NT2/D1 (cell line): ENCODE results near the gene WWC1.

Experiments
- DNase-seq: peaks from one replicate; pipeline ENCODE4 v3.0.0-alpha.2; 2011; ENCODE audit warnings: low read depth, low spot score
- H3K27me3 ChIP-seq: 2 replicates; pipeline ENCODE4 v1.6.0; 2011; ENCODE audit warnings: mild to moderate bottlenecking; ENCODE audit not compliant: insufficient read length, insufficient read depth
- H3K36me3 ChIP-seq: 2 replicates; pipeline ENCODE4 v1.6.1; 2011; ENCODE audit warnings: mild to moderate bottlenecking, low read length, mixed read lengths; ENCODE audit not compliant: insufficient read depth, insufficient read length
- H3K4me1 ChIP-seq: 2 replicates; pipeline ENCODE4 v1.5.1; 2011; ENCODE audit not compliant: insufficient read depth, insufficient read length
- H3K4me3 ChIP-seq: 2 replicates; pipeline ENCODE4 v1.5.1; 2011; ENCODE audit warnings: low read depth; ENCODE audit not compliant: insufficient read length
- H3K9ac ChIP-seq: 2 replicates; pipeline ENCODE4 v1.6.0; 2011; ENCODE audit warnings: low read depth; ENCODE audit not compliant: insufficient read length
- H3K9me3 ChIP-seq: 2 replicates; pipeline ENCODE4 v1.5.1; 2011; ENCODE audit warnings: mild to moderate bottlenecking, low read length; ENCODE audit not compliant: insufficient read depth
- SUZ12 ChIP-seq: IDR thresholded peaks from 2 replicates; pipeline ENCODE4 v1.6.1; 2011; ENCODE audit not compliant: insufficient read length, insufficient read depth; ENCODE audit errors: extremely low read depth
- YY1 ChIP-seq: IDR thresholded peaks from 2 replicates; pipeline ENCODE4 v1.6.1; 2011; ENCODE audit not compliant: insufficient read length, insufficient read depth
- ZNF274 ChIP-seq: IDR thresholded peaks from 2 replicates; pipeline ENCODE4 v1.6.1; 2011; ENCODE audit warnings: mild to moderate bottlenecking, low read depth, low read length

The WWC1 gene

DNA sequence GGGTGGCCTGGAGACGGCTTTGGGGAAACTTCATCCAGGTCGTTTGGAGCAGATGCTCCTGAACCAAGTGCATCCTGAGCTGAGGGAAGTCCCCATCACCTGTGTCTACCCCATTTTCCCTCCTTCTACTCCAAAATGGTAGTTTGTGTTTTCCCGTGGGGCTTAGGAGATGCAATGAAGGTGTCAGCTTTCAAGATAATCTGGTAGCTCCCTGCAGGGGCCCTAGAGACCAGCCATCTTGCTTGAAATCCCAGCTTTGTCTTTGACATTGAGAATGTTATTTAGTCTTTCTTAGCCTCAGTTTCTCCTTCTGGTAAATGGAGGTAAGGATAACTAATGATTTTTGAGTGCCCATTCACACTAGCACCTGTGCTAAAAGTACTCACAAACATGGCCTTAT is 77.4 kb downstream of the WWC1 start:
- TF ChIP-seq YY1, result no peak
- no peak for TF ChIP-seq ZNF274
- TF ChIP-seq SUZ12, result no peak
- H3K4me1 ChIP-seq, result peaks cover 13% of the 10 kb centered on the region
- DNase-seq, result no peak
- H3K27me3 ChIP-seq, result no peaks in the 10 kb centered on the region
- no peak overlapping the region for H3K4me3 ChIP-seq
- H3K36me3 ChIP-seq, result peaks cover 24% of the 10 kb centered on the region
- no peak overlapping the region for H3K9ac ChIP-seq
- no peaks in the 10 kb centered on the region for H3K9me3 ChIP-seq

DNA sequence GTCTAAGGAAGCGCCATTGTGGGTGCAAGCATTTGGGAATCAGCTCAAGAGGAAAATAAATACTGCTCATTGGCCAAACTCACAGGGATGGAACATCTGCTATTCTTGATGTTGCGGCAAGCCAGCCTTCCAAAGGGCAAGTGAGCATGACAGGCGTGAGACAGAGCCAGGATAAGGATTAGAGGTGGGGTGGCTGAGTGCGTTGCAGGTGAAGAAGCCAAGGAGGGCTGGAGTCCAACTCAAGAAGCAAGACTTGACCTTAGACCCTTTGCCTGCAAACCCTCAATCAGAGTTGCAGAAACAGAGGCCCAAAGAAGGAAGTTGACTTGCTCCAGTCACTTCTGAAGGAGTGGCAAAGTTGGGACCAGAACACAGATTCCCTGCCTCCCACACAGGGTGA is 79.4 kb downstream of the WWC1 start:
- no peak overlapping the region for H3K9ac ChIP-seq
- H3K36me3 ChIP-seq, result peaks cover 27% of the 10 kb centered on the region
- peaks cover 3% of the 10 kb centered on the region for H3K4me1 ChIP-seq
- H3K9me3 ChIP-seq, result no peaks in the 10 kb centered on the region
- no peak for TF ChIP-seq YY1
- no peak for TF ChIP-seq ZNF274
- no peak for TF ChIP-seq SUZ12
- no peak for DNase-seq
- no peaks in the 10 kb centered on the region for H3K27me3 ChIP-seq
- H3K4me3 ChIP-seq, result no peak overlapping the region

DNA sequence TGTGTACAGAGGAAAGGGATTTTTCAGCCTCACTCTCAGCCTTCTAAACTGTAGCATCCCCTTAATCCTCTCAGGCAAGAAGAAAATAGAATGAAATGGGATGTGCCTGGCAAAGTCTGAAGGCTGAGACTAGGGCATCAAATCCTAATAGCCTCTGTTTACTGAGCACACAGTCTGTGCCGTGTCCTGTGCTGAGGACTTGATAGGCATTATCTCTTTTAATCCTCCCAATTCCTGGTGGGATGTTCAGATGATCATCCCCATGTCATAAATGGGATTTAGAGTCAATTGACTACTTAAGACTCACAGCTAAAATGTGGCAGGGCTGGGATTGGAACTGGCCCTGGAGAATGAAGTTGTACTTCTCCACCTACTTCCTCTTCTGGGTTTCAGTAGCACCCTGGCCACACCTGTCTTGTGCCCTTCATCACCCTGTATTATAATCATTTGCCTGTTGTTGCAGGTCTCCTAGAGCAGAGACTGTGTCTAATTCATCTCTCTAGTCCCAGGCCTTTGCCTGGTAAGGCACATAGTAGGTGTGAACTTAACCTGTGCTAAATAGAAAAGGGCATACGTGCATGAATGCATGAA is 81.0 kb downstream of the WWC1 start:
- Histone ChIP-seq H3K9ac (no peak overlapping the region), H3K4me3 (no peak overlapping the region), H3K4me1 (peaks cover 2% of the 10 kb centered on the region), H3K27me3 (no peaks in the 10 kb centered on the region), H3K36me3 (peaks cover 27% of the 10 kb centered on the region), H3K9me3 (no peaks in the 10 kb centered on the region)
- TF ChIP-seq SUZ12, result no peak
- TF ChIP-seq YY1, result no peak
- TF ChIP-seq ZNF274, result no peak
- DNase-seq, result no peak

DNA sequence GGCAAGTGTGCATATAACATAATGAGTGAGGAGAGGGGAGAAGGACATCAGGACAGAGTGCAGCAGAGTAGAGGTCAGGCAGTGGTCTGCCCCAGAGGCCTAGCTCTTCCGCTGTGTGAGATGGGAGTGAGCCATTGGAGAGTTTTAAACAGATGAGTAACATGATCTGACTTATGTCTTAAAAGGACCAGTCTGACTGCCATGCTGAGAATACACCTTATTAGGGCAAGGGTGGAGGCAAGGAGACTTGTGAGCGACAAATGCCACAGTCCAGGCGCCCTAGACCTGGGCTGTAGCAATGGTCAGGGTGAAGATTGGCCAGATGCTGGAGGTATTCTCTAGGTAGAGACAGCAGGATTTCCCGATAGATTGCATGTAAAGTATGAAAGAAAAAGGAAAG is 83.1 kb downstream of the WWC1 start:
- H3K36me3 ChIP-seq, result peaks cover 15% of the 10 kb centered on the region
- no peak for TF ChIP-seq ZNF274
- no peak for TF ChIP-seq YY1
- no peak for TF ChIP-seq SUZ12
- no peaks in the 10 kb centered on the region for H3K27me3 ChIP-seq
- H3K9ac ChIP-seq, result no peak overlapping the region
- DNase-seq, result no peak
- H3K4me1 ChIP-seq, result no peaks in the 10 kb centered on the region
- no peaks in the 10 kb centered on the region for H3K9me3 ChIP-seq
- H3K4me3 ChIP-seq, result no peak overlapping the region

DNA sequence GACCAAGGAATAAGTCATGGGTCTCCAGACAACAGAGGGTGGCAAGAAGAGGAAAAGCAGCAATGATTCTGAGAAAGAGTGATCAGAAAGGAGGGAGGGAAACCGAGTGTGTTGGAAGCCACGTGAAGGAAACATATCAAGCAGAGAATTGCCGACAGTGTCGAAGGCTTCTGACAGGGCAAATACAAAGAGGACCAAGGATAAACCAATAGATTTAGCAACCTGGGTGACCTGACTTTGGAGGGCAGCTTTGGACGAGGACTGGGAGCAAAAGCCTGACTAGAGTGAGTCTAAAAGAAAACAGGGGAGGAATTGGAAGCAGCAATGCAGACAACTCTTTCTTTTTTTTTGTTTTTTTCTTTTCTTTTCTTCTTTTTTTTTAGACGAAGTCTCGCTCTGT is 83.8 kb downstream of the WWC1 start:
- TF ChIP-seq SUZ12 (no peak), ZNF274 (no peak), YY1 (no peak)
- Histone ChIP-seq H3K9me3 (no peaks in the 10 kb centered on the region), H3K4me1 (no peaks in the 10 kb centered on the region), H3K4me3 (no peak overlapping the region), H3K27me3 (no peaks in the 10 kb centered on the region), H3K36me3 (peaks cover 15% of the 10 kb centered on the region), H3K9ac (no peak overlapping the region)
- DNase-seq, result no peak

DNA sequence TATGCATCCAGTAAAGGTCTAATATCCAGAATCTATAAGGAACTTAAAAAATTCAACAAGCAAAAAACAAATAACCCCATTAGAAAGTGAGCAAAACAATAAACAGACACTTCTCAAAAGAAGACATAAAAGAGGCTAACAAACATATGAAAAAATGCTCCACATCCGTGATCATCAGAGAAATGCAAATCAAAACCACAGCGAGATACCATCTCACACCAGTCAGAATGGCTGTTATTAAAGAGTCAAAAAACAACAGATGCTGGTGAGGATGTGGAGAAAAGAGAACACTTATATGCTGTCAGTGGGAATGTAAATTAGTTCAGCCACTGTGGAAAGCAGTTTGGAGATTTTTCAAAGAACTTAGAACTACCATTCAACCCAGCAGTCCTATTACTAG is 86.1 kb downstream of the WWC1 start:
- Histone ChIP-seq H3K4me3 (no peak overlapping the region), H3K27me3 (no peaks in the 10 kb centered on the region), H3K36me3 (peaks cover 3% of the 10 kb centered on the region), H3K9ac (no peak overlapping the region), H3K4me1 (no peaks in the 10 kb centered on the region), H3K9me3 (no peaks in the 10 kb centered on the region)
- no peak for DNase-seq
- TF ChIP-seq ZNF274, result no peak
- no peak for TF ChIP-seq YY1
- no peak for TF ChIP-seq SUZ12

DNA sequence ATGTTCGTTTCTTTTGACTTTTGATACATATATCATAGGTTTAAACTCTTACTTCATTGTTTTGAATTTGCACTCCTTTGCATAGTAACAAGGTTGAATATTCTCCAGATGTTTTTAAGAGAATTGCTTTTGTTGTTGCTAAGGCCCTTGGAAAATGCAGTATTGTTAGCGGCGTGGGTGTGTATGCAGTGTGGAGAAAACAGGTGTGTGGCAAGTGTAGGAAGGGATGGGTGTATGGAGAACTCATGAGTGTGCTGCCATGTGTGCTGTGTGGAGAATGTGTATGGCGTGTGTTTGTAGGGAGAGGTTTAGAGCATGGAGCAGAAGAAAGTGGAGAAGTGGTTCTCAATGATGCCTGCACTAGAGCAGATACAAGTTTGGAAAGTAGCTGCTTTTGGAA is 87.3 kb downstream of the WWC1 start:
- Histone ChIP-seq H3K9me3 (no peaks in the 10 kb centered on the region), H3K36me3 (peaks cover 3% of the 10 kb centered on the region), H3K9ac (no peak overlapping the region), H3K4me1 (no peaks in the 10 kb centered on the region), H3K4me3 (no peak overlapping the region), H3K27me3 (no peaks in the 10 kb centered on the region)
- DNase-seq, result no peak
- no peak for TF ChIP-seq SUZ12
- TF ChIP-seq YY1, result no peak
- no peak for TF ChIP-seq ZNF274

DNA sequence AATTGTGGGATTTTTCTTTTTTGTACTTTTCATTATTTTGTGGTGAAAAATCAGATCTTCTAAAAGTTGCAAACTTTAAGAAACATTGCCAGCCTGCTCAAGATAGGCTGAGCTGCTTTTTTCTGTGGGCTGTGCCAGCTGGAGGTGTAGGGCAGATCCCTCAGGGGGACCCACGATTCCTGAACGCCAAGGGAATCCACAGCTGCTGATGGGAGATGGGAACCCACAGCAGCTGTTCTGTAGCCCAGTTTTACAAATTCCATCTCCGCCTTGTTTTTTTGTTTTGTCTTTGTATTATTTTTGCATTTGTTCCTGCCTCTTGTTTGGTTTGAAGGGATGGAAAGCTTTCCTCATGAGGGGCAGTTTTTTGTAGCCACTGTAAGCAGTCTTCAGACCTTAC is 91.0 kb downstream of the WWC1 start:
- H3K4me1 ChIP-seq, result no peaks in the 10 kb centered on the region
- TF ChIP-seq SUZ12 (no peak), ZNF274 (no peak), YY1 (no peak)
- no peaks in the 10 kb centered on the region for H3K27me3 ChIP-seq
- H3K9ac ChIP-seq, result no peak overlapping the region
- H3K36me3 ChIP-seq, result peaks cover 16% of the 10 kb centered on the region
- H3K9me3 ChIP-seq, result no peaks in the 10 kb centered on the region; the same call in 1 of the 2 replicates
- no peak overlapping the region for H3K4me3 ChIP-seq
- no peak for DNase-seq
